HG03571 (cell line): ENCODE measurements around the gene SREBF1.
A peak's percentile ranks its signal among the peaks of the same experiment; 100 is the strongest.

Experiments
- ATAC-seq: cut with Tn5 transposase; IDR thresholded peaks from one replicate; pipeline ENCODE4 v1.9.1; 2021; ENCODE audit not compliant: unreplicated experiment

The SREBF1 gene

GRCh38 chr17:17836818-17837379 is at the start of gene SREBF1:
TSS of gene SREBF1 (minus strand) at chr17:17836986. CDS start at chr17:17836817, 169 bp downstream.
- ATAC-seq, result peak; percentile 23

GRCh38 chr17:17886226-17886625 is 49.4 kb upstream of the SREBF1 start:
- ATAC-seq, result no peak

- ATAC-seq, result no peak
These were observed 47.9 kb upstream of the SREBF1 start for GRCh38 chr17:17884391-17885357.

- no peak for ATAC-seq
These were observed 47.0 kb upstream of the SREBF1 start for GRCh38 chr17:17883801-17884200.

- ATAC-seq, result no peak
These were observed 45.3 kb upstream of the SREBF1 start for GRCh38 chr17:17882082-17882581.

- no peak for ATAC-seq
These were observed 43.9 kb upstream of the SREBF1 start for GRCh38 chr17:17880577-17881196.

GRCh38 chr17:17877529-17878358 is 41.0 kb upstream of the SREBF1 start:
- ATAC-seq, result no peak

GRCh38 chr17:17876959-17877528 is 40.3 kb upstream of the SREBF1 start:
- no peak for ATAC-seq

- ATAC-seq, result no peak
These were observed 37.7 kb upstream of the SREBF1 start for GRCh38 chr17:17874478-17874877.

GRCh38 chr17:17873450-17873991 is 36.7 kb upstream of the SREBF1 start:
- no peak for ATAC-seq

GRCh38 chr17:17872547-17873345 is 36.0 kb upstream of the SREBF1 start:
- ATAC-seq, result no peak

- no peak for ATAC-seq
These were observed 35.1 kb upstream of the SREBF1 start for GRCh38 chr17:17871913-17872312.

- no peak for ATAC-seq
These were observed 33.5 kb upstream of the SREBF1 start for GRCh38 chr17:17870247-17870646.

GRCh38 chr17:17868641-17869522 is 32.1 kb upstream of the SREBF1 start:
- ATAC-seq, result no peak

- no peak for ATAC-seq
These were observed 30.1 kb upstream of the SREBF1 start for GRCh38 chr17:17866897-17867296.

- no peak for ATAC-seq
These were observed 29.6 kb upstream of the SREBF1 start for GRCh38 chr17:17866425-17866824.

- no peak for ATAC-seq
These were observed 28.2 kb upstream of the SREBF1 start for GRCh38 chr17:17865035-17865434.

- ATAC-seq, result no peak
These were observed 24.0 kb upstream of the SREBF1 start for GRCh38 chr17:17860766-17861107.
